Activated CD4-positive, alpha-beta T cell treated with anti-CD3 and anti-CD28 coated beads, Interleukin-2, Interleukin-6, amounts not matched to agents 100 ng/mL and 50 ng/mL, durations not matched to agents 16 hours and 8 hours (primary cell): ENCODE results near the gene SRSF5.
"Not testable (repeated sequence)": the region's sequence is repeated elsewhere in the genome, so short reads cannot be mapped to it uniquely, and the experiment has no call there.

Source experiments
- DNase-seq: peaks from one replicate; pipeline ENCODE4 v3.0.0-alpha.2; 2020

Gene SRSF5

DNA sequence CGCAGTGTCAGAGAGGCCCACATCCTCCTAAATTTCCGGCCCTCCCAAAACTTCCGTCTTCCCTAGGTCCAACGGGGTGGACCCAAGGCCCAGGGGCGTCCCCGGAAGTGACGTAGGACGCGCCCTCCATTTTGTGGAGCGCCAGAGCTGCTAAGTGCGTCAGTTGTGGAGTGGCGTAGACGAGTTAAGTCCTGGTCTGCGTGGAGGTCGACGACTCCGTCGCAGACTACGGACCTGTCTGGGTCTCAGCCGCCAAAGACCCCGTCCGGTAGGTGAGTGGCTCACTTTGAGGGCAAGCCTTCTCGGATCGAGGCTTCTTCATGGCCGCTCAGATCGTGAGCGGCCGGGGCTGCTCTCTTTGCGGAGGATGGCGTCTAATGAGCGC, at the start of gene SRSF5:
TSS of gene SRSF5 (plus strand) at position 159 of the 385 bp plus-strand sequence. CDS start 1,015 bp downstream, outside the sequence.
- DNase-seq: peak; percentile 97

- not testable (repeated sequence) for DNase-seq
Observed at GRCh38 chr14:69718614-69719013, 48.3 kb upstream of the SRSF5 start.

DNA sequence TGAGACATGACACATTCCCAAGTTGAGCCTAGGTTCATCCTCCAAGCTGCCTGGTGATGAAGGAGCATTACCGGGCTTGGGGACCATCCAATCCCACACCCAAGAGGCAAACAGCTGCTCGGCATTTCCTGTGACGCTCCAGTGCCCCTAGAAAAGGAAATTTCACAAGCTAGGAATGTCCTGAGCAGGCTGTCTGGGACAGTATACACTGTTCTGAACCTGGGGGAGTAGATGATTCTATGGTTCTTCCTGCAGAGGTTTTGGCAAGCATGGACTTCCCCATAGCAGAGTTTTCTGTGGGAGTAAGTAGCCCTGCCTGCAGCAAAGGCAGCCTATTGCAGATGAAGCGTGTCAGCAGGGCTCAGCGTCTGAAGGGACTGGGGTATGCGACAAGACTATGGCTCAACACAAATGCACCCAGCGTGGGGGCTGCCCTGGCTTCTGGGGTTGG, 47.4 kb upstream of the SRSF5 start:
- no peak for DNase-seq

DNA sequence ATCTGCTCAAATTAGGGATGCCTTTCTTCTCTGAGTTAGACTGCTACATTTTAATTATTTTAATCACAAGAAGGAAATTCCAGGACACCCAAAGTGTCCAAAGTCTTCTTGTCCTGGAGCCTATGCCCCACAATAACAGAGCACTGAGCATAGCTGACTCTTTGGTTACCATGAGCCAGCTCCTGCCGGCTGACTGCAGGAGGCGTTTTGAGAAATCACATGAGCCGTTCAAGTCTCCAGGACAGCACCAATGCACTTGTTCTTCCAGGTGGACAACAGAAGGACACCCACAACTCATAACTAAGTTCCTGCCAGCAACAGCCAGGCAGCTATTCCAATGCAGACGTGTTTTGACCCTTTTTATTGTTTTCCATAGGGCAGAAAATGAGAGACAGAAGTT, 46.0 kb upstream of the SRSF5 start:
- no peak for DNase-seq

GRCh38 chr14:69726761-69727511, 40.0 kb upstream of the SRSF5 start:
- peak; percentile 92 for DNase-seq

- DNase-seq: no peak
Observed at GRCh38 chr14:69727860-69728259, 39.1 kb upstream of the SRSF5 start.

DNA sequence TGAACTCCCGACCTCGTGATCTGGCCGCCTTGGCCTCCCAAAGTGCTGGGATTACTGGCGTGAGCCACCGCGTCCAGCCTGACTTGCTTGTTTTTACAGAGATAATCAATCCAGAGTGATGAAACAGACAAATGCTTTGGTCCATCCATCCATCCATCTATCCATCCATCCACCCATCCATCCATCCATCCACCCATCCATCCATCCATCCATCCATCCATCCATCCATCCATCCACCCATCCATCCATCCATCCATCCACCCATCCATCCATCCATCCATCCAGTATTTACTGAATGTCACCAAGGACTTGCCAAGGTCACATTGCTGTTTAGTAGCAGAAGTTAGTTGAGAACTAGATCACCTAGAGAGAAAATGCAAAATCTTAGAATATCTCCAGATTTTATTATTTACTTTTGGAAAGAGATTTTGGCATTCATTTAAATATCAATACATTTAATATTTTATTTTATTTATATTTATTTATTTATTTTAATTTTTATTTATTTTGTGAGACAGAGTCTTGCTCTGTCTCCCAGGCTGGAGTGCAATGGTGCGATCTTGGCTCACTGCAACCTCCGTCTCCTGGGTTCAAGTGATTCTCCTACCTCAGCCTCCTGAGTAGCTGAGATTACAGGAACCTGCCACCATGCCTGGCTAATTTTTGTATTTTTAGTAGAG, 34.9 kb upstream of the SRSF5 start:
- DNase-seq: not testable (repeated sequence)

- DNase-seq: not testable (repeated sequence)
Observed at GRCh38 chr14:69736405-69736804, 30.5 kb upstream of the SRSF5 start.

DNA sequence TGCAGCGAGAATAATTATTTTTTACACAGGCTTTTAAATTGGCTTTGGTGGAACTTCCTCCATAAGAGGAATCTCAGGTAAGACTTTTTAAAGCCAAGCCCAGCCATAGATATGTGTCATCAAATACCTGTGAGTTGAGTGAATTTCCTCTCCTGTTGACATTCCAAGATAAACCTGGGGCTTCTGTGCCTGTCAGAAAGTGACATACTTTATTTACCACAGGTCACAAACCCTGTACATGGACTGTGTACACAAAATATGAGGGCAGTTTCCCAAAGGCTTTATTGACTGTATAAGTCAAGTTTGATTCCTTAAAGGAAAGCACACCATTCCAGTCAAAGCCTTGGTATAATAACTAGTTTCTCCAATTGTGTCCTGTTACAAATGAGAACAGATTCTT, 25.9 kb upstream of the SRSF5 start:
- DNase-seq: no peak

- DNase-seq: no peak
Observed at GRCh38 chr14:69749956-69750355, 17.0 kb upstream of the SRSF5 start.

DNA sequence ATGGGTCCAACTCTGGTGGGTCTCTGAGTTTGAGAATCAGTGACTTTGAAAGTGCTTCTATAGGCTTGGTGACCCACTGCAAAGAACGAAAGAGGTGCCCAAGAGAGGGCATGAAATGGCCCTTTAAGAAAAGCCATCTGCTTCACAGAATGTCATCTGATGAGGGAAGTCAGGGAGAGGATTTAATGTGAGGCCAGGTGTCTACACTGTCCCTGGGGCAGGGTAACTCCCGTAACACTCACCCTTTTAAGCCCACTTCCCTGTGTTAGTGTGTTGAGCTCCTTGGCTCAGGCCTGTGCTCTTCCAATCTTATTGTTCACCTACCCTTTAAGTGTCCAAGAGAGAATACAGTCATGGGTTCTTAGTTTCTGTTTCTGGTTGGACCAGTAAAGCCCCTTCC, 16.4 kb upstream of the SRSF5 start:
- DNase-seq: no peak

DNA sequence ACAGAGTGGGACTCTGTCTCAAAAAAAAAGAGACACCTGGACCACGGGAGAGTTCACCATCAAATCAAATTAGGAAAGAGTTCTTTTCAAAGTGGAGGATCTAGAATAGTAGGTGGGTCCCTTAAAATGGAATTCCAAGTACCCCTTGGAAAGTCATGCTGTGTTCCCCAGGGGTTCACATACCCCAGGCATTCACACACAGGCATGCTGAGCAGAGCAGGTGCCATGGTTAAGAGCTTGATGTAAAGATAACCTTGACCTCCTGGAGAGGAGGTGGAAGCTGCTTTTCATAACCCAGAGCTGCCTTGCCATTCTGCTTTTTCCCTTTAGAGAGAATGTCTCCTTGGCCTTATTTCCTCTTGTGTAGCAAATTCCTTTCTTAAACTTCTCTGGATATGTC, 14.2 kb upstream of the SRSF5 start:
- no peak for DNase-seq

- DNase-seq: no peak
Observed at GRCh38 chr14:69753860-69754259, 13.1 kb upstream of the SRSF5 start.

DNA sequence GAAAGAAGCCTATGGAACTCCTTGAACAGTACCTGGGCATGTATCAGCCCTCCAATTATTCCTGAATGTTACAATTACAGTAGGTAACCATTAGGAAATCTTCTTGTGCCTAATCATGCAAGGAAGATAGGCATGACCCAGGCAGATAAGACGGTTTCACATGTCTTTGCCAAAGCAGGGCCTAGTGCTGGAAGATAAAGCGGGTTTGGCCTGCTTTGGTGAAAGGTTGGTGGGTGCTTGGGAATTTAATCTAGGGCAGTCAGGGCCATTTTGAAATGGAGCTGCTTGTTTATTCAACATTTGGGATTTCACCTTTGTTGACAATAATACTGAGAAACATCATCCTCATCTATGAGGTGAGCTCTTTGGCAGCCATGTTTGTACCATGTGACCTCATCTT, 12.5 kb upstream of the SRSF5 start:
- no peak for DNase-seq

- no peak for DNase-seq
Observed at GRCh38 chr14:69755296-69755695, 11.6 kb upstream of the SRSF5 start.

DNA sequence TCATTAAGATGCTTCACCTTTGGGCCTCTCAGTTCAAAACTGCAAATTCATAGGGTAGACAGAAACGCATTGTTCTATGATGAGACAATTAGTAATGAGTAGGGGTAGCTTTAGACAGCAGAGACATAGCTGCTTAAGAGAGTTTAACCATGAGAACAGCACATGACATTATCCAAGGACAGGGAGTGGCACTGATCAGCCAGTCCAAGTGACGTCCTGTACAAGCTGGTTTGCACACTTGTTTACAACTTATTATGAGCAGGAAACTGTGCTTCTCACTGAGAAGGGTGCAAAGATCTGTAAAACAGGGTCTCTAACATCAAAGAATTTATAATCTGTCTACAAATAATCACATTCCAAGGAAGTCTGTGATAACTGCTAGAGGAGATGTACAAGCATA, 11.2 kb upstream of the SRSF5 start:
- no peak for DNase-seq

DNA sequence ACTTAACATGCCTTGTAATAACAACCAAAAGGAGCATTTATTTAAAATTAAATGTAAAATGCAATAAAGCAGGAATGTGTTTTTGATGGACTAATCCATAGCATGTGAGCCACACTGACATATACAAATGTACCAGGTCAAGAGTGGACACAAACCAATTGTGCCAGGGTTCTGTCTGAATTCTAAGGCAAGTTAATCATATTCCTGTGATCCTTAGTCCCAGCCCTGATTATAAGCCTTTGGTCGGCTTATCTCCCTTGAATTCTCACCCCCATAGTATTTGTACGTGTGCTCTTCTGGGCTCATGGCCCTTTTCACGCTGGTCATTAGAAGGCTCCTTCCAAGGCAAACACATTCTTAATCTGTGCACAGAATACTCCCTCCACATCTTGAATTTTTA, 10.6 kb upstream of the SRSF5 start:
- DNase-seq: no peak

DNA sequence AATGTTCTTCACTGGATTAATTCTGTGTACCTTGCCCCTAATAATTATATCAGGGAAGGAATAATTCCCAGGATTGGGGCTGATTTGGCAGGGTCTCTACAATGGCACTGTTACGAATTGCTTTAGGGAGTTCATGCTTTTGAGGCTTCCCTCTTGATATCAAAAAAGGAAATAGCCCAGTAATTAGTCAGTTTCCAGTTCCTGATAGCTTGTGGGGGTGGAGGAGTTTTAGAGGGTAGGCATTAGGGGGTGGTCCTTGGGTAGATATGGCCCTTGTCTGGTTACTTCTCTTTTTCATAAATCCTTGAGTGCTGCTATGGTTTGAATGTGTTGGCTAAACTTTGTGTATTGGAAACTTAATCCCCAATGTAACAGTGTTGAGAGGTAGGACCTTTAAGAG, 6.1 kb upstream of the SRSF5 start:
- DNase-seq: no peak

- no peak for DNase-seq
Observed at GRCh38 chr14:69763761-69764510, 3.0 kb upstream of the SRSF5 start.

DNA sequence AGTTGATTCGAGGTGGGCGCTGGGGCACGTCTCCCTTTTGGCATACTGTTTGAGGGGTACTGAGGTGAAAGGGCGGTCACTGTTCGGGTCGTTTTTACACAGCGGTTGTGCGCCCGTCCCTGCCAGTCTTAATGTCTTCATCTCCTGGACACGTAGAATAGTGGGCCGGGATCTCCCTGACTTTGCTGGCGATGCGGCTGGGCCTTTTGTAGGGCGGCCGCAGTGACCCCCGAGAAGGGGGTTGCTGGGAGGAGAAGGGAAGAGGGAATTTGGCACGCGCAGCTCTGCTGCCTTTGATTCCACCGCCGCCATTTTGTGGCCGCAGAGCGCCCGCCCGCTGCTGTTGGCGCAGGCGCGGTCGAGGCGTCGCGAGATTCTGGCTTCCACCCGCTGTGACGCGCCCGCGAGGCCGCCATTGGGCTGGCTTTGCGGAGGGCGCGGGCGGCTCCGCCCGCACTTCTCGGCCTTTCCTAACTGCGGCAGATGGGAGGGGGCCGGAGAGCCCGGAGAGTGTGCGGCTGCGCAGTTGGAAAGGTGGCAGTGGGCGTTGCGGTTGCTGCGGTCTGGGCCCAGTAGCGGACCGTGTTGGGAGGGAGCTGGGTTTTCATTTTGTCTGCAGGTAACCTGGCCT, 542 bp downstream of the SRSF5 start:
- DNase-seq: peak; percentile 95

GRCh38 chr14:69768873-69769272, 1.9 kb downstream of the SRSF5 start:
- DNase-seq: no peak

DNA sequence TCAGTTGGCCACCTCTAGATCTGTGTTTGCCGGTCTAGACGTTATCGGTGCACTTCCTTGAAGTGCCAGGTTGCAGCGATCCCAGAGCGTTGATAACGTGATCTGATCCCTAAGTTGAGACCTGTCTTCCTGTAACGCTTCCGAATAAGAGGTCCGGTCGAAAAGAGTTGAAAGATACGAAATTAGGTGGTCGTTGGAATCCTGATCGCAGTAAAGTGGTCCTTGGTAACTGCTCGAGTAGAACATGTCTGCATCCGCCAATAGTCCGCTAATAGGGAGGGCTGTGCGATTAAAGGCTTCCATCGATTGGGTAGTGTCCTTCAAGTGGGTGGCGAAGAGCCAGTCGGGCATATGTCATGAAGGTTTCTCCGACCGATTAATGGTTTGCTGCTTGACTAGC, 2.7 kb downstream of the SRSF5 start:
- DNase-seq: no peak

GRCh38 chr14:69770559-69770958, 3.6 kb downstream of the SRSF5 start:
- no peak for DNase-seq
